Right lobe of liver (tissue), 4 donors: ENCODE data around the gene FGFBP1.

ENCODE experiments used
- POLR2A ChIP-seq: fragments of 450-650 bp; IDR thresholded peaks from one replicate; pipeline ENCODE4 v1.6.1; 2017; ENCODE audit warnings: antibody characterized with exemption, mild to moderate bottlenecking
- TF ChIP-seq, protein P1 (sequence below), 4 donors: fragments of 200-600 bp in 3 of 4; fragments of 450-650 bp in 1 of 4; IDR thresholded peaks; one replicate each; pipeline versions ENCODE4 v1.5.1 to v1.8.0; 2016 to 2022; ENCODE audit warnings: antibody characterized with exemption in 4 of 4, mild to moderate bottlenecking in 2 of 4
- donor health status: DM: no; HTN: no; CAD: no.
- donor health status: DM: no; HTN: no; CAD: no.
- donor health status: DM: no; HTN: yes; CAD: no.

DNA sequence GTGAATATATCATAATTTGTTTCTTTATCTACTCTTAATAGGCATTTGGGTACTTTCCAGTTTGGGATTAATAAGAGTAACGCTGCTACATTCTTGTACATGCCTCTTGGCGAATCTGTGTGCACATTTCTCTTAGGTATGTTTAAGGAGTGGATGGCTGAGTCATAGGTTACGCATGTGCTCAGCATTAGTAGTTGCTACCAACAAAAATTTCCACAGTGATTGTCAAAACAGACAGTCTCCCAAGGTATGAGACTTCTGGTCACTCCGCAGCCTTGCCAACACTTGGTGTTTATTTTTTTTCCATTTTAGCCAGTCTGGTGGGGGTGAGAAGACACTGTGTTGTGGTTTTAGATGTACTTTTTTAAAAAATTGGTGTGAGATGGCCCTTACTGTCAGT is 44.6 kb downstream of the FGFBP1 start:
- TF ChIP-seq, protein P1, sequence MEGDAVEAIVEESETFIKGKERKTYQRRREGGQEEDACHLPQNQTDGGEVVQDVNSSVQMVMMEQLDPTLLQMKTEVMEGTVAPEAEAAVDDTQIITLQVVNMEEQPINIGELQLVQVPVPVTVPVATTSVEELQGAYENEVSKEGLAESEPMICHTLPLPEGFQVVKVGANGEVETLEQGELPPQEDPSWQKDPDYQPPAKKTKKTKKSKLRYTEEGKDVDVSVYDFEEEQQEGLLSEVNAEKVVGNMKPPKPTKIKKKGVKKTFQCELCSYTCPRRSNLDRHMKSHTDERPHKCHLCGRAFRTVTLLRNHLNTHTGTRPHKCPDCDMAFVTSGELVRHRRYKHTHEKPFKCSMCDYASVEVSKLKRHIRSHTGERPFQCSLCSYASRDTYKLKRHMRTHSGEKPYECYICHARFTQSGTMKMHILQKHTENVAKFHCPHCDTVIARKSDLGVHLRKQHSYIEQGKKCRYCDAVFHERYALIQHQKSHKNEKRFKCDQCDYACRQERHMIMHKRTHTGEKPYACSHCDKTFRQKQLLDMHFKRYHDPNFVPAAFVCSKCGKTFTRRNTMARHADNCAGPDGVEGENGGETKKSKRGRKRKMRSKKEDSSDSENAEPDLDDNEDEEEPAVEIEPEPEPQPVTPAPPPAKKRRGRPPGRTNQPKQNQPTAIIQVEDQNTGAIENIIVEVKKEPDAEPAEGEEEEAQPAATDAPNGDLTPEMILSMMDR (IDR thresholded peaks at IDR 0.05) = no peak
- TF ChIP-seq POLR2A = no peak
